ENCODE data around the gene PLA2G5.
"Not testable (repeated sequence)": the region's sequence is repeated elsewhere in the genome, so short reads cannot be mapped to it uniquely, and the experiment has no call there.

The PLA2G5 gene, protein sequence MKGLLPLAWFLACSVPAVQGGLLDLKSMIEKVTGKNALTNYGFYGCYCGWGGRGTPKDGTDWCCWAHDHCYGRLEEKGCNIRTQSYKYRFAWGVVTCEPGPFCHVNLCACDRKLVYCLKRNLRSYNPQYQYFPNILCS

GRCh38 chr1:20069874-20070273, at the start of gene PLA2G5:
PLA2G5 (plus strand) TSS chr1:20070194; CDS start chr1:20084831, 14,637 bp downstream.
- DNase-seq (ENCODE audit: low spot score) = no peak

DNA sequence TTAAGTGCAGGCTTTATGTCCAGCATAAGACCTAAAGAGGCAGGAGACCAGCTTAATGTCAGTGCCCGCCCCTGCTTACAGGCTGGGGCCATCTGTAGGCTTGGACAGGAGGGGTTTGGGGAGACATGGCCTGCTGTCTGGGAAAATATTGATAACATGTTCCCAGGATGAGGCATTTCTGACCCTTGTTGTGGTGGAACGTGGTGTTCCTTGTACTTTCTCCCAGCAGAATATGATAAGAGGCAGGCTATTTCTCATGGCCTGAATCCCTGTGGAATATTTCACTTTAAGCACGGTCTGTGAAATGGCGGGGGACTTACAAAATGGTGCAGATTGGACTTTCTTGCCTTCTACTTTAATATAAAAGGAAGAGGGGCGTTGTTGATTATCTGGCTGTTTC, 41.9 kb upstream of the PLA2G5 start:
- no peak for DNase-seq (ENCODE audit: low spot score)

GRCh38 chr1:20028726-20029125, 41.3 kb upstream of the PLA2G5 start:
- no peak for DNase-seq (ENCODE audit: low spot score)

- no peak for DNase-seq (ENCODE audit: low spot score)
These were observed 40.6 kb upstream of the PLA2G5 start for GRCh38 chr1:20029178-20029912.

- not testable (repeated sequence) for DNase-seq (ENCODE audit: low spot score)
These were observed 39.4 kb upstream of the PLA2G5 start for GRCh38 chr1:20030436-20031151.

GRCh38 chr1:20031161-20031560, 38.8 kb upstream of the PLA2G5 start:
- DNase-seq (ENCODE audit: low spot score) = no peak

GRCh38 chr1:20031836-20032235, 38.2 kb upstream of the PLA2G5 start:
- DNase-seq (ENCODE audit: low spot score) = no peak

- DNase-seq (ENCODE audit: low spot score) = no peak
These were observed 37.6 kb upstream of the PLA2G5 start for GRCh38 chr1:20032425-20032824.

GRCh38 chr1:20033420-20033819, 36.6 kb upstream of the PLA2G5 start:
- DNase-seq (ENCODE audit: low spot score) = no peak

DNA sequence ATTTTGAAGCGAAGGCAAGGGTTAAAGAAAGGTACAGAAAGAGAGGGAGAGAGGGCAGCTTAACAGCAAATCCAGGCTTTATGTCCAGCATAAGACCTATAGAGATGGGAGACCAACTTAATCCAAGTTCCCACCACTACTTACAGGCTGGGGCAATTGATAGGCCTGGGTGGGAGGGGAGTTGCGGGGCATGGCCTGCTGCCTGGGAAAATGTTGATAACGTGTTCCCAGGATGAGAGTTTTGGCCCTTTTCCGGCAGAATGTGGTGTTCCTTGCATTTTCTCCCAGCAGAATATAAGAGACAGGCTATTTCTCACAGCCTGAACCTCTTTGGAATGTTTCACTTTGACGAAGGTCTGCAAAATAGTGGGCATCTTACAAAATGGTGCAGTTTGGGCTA, 34.9 kb upstream of the PLA2G5 start:
- DNase-seq (ENCODE audit: low spot score) = no peak

GRCh38 chr1:20037877-20038276, 32.1 kb upstream of the PLA2G5 start:
- DNase-seq (ENCODE audit: low spot score) = no peak

DNA sequence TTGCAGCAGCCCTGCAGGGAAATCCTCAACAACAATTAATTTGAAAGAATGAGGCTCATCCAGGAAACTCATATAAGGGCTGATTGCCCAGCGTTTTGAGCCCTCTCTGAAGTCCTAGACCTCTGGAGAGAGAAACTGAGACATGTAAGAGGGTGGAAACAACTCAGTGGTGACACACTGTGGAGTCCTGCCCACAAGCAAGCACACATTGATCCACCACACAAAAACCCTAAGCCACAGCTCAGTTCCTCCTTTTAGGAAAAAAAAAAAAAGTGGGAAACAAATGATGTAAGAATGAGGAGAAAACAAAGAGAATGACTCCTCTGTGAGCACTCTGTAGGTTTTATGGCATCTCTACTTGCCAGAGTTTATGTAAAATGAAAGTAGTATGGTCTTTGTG, 22.9 kb upstream of the PLA2G5 start:
- no peak for DNase-seq (ENCODE audit: low spot score)

DNA sequence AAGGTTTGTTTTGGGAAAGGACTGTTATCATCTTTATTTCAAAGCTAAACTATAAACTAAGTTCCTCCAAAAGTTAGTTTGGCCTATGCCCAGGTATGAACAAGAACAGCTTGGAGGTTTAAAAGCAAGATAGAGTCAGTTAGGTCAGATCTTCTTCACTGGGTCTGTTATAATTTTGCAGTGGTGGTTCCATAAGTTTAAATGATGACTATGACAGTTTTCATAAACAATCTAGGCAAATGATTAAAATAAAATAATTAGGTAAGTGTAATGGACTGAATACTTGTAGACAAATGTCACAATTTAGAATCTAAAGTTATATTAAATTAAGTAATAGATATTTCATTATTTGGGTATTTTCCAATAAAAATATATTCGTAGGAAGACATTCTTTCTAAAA, 21.4 kb upstream of the PLA2G5 start:
- DNase-seq (ENCODE audit: low spot score) = no peak

DNA sequence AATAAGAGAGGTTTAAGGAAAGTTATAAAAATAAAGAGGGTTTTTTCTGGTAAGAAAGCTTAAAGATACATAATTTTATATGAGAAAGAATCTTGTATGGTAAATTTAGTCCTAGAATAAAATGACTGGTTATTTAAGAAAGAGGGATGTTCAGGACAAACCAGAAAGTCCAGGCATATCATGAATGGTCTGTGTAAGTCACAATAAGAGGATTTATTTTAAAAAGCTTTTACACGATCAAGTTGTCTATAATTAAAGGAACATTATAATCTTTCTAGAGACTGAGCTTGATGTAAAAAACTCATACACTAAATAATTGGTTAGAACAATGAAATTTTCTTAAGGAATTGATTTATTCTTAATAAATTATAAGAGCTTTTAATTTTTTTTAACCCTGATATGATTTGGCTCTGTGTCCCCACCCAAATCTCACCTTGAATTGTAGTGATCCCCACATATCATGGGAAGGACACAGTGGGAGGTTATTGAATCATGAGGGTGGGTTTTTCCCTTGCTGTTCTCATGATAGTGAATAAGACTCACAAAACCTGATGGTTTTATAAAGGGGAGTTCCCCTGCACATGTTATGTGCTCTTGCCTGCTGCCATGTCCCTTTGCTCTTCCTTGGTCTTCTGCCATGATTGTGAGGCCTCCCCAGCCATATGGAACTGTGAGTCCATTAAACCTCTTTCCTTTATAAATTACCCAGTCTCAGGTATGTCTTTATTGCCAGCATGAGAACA, 20.8 kb upstream of the PLA2G5 start:
- not testable (repeated sequence) for DNase-seq (ENCODE audit: low spot score)

DNA sequence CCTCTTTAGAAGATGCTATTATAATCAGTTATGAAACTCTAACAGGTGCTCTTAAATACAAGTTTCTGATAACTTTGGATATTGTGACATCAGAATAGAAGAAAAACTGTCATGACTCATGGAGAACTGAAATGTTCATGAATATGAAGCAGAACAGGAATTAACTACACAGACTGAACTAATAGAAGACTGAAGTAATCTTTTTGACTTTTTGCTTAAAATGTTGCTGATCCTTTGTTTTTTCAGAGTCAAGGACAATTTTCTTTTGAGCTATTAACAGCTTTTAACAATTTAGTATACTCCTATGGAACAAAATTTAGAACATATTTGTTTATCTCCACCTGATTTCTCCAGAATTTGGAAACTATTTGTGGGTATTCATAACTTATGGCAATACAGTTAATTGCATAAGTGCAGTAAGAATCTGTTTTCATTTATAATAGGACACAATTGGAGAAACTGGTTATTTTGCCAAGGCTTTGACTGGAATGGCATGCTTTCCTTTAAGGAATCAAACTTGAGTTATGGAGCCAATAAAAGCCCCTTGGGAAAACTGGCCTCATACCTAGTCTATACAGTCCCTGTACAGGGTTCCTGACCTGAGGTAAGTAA, 18.7 kb upstream of the PLA2G5 start:
- DNase-seq (ENCODE audit: low spot score) = no peak

DNA sequence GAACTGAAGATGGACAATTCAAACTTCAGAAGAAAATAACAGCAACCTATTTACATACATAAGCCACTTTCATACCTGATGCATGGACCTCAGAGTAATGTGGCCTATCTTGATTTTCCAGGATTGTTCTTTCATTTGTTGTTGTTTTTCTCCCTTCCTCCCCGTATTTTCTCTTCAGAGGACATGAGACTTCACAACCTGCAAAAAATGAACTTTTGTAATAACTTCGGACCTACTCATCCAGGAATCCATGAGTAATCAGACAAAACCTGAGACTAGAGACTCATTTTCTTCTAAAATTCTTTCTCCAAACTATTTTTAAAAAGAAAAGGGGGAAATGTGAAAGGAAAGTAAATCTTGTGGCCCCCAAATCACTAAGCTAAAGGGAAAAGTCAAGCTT, 17.6 kb upstream of the PLA2G5 start:
- DNase-seq (ENCODE audit: low spot score) = no peak

GRCh38 chr1:20057886-20058420, 12.0 kb upstream of the PLA2G5 start:
- DNase-seq (ENCODE audit: low spot score) = no peak

- DNase-seq (ENCODE audit: low spot score) = no peak
These were observed 11.5 kb upstream of the PLA2G5 start for GRCh38 chr1:20058531-20058930.

- no peak for DNase-seq (ENCODE audit: low spot score)
These were observed 10.1 kb upstream of the PLA2G5 start for GRCh38 chr1:20059847-20060246.

GRCh38 chr1:20060791-20061190, 9.2 kb upstream of the PLA2G5 start:
- not testable (repeated sequence) for DNase-seq (ENCODE audit: low spot score)

- DNase-seq (ENCODE audit: low spot score) = no peak
These were observed 8.1 kb upstream of the PLA2G5 start for GRCh38 chr1:20061866-20062265.

GRCh38 chr1:20063861-20064292, 6.1 kb upstream of the PLA2G5 start:
- DNase-seq (ENCODE audit: low spot score) = no peak
